Measurements from ENCODE around the gene UNK. TPM values are rescaled to one million over a fixed set of nuclear protein-coding genes. Genes with fewer than 3 reads are reported as not detected.
"Not testable (repeated sequence)": the region's sequence is repeated elsewhere in the genome, so short reads cannot be mapped to it uniquely, and the experiment has no call there.

UNK gene
- total RNA-seq, 4 donors from 2014 or later: 19.4 to 38.9 (median 24.3) TPM

- no peak for TF ChIP-seq CTCF (IDR thresholded peaks at IDR 0.05)
- ATAC-seq (ENCODE audit: low FRiP score) (no peak), DNase-seq (ENCODE audit: low spot score) (no peak)
Measured at GRCh38 chr17:75774991-75775668, 9.5 kb upstream of the UNK start.

- DNase-seq (ENCODE audit: low spot score) (no peak), ATAC-seq (ENCODE audit: low FRiP score) (no peak)
- TF ChIP-seq CTCF (IDR thresholded peaks at IDR 0.05): no peak
Measured at GRCh38 chr17:75776386-75777295, 8.0 kb upstream of the UNK start.

- DNase-seq (ENCODE audit: low spot score) (no peak), ATAC-seq (ENCODE audit: low FRiP score) (no peak)
Measured at GRCh38 chr17:75777296-75777922, 7.2 kb upstream of the UNK start.

GRCh38 chr17:75778066-75778860 is 6.3 kb upstream of the UNK start:
- ATAC-seq (ENCODE audit: low FRiP score): not testable (repeated sequence)

More at GRCh38 chr17:75777296-75777922, 7.2 kb upstream of the UNK start:
- TF ChIP-seq CTCF (IDR thresholded peaks at IDR 0.05): no peak

GRCh38 chr17:75778861-75779249 is 5.8 kb upstream of the UNK start:
- peak; percentile 0 for ATAC-seq (ENCODE audit: low FRiP score)
- peak in 1 of 3 donors; percentile 1 for TF ChIP-seq CTCF (IDR thresholded peaks at IDR 0.05)
- no peak for DNase-seq (ENCODE audit: low spot score)

More at GRCh38 chr17:75778066-75778860, 6.3 kb upstream of the UNK start:
- not testable (repeated sequence) for DNase-seq (ENCODE audit: low spot score)

- DNase-seq (ENCODE audit: low spot score) (peak; percentile 73), ATAC-seq (ENCODE audit: low FRiP score) (peak; percentile 81)
Measured at GRCh38 chr17:75779250-75779986, 5.2 kb upstream of the UNK start.

More at GRCh38 chr17:75779250-75779986, 5.2 kb upstream of the UNK start:
- TF ChIP-seq CTCF (IDR thresholded peaks at IDR 0.05): no peak

Measured in omental fat pad (tissue), 4 donors.